GM12891 (cell line): ENCODE results near the gene HLA-A.
"Not testable (repeated sequence)": the region's sequence is repeated elsewhere in the genome, so short reads cannot be mapped to it uniquely, and the experiment has no call there.

Experiments used
- DNase-seq: peaks from one replicate; pipeline ENCODE4 v3.0.0; 2011; ENCODE audit warnings: low spot score; ENCODE audit not compliant: insufficient read length
- FAIRE-seq: peaks from 2 replicates; lab custom pipeline; 2011; peaks lifted over from hg19 to GRCh38; lab: Jason Lieb, UNC
- PAX5 ChIP-seq: IDR thresholded peaks from 2 replicates; pipeline ENCODE4 v1.6.1; 2011; ENCODE audit warnings: low read length, moderate library complexity, mild to moderate bottlenecking; ENCODE audit not compliant: insufficient read depth, severe bottlenecking
- POLR2A ChIP-seq: IDR thresholded peaks from 2 replicates; pipeline ENCODE4 v1.6.1; 2011; ENCODE audit warnings: low read depth, low read length, control low read depth
- POLR2AphosphoS5 ChIP-seq: IDR thresholded peaks from 2 replicates; pipeline ENCODE4 v1.6.1; 2011; ENCODE audit warnings: low read depth, low read length, control low read depth
- POU2F2 ChIP-seq: IDR thresholded peaks from 2 replicates; pipeline ENCODE4 v1.6.1; 2011; ENCODE audit warnings: low read depth, mild to moderate bottlenecking, control low read depth, low read length, moderate library complexity
- SPI1 ChIP-seq: IDR thresholded peaks from 2 replicates; pipeline ENCODE4 v1.6.1; 2011; ENCODE audit warnings: low read depth, low read length, control low read depth
- TAF1 ChIP-seq: IDR thresholded peaks from 2 replicates; pipeline ENCODE4 v1.6.1; 2011; ENCODE audit warnings: low read depth, low read length, control low read depth

Gene HLA-A

GRCh38 chr6:29968130-29968529, 25.8 kb downstream of the HLA-A start:
- TF ChIP-seq TAF1 (no peak), POLR2A (no peak), SPI1 (no peak), POU2F2 (no peak)
- FAIRE-seq = no peak
- no peak for DNase-seq

GRCh38 chr6:29968905-29969304, 26.6 kb downstream of the HLA-A start:
- no peak for TF ChIP-seq POLR2A
- no peak for TF ChIP-seq POLR2AphosphoS5
- TF ChIP-seq SPI1 = no peak
- TF ChIP-seq POU2F2 = no peak
- no peak for TF ChIP-seq TAF1
- no peak for TF ChIP-seq PAX5
- no peak for DNase-seq
- no peak for FAIRE-seq

- DNase-seq (no peak), FAIRE-seq (no peak)
Measured at GRCh38 chr6:29970711-29971110, 28.4 kb downstream of the HLA-A start.

GRCh38 chr6:29974901-29975560, 32.7 kb downstream of the HLA-A start:
- FAIRE-seq (no peak), DNase-seq (no peak)
- no peak for TF ChIP-seq POLR2A
- TF ChIP-seq POU2F2 = no peak
- TF ChIP-seq POLR2AphosphoS5 = no peak
- TF ChIP-seq SPI1 = no peak
- TF ChIP-seq TAF1 = no peak
- TF ChIP-seq PAX5 = no peak

More at GRCh38 chr6:29970711-29971110, 28.4 kb downstream of the HLA-A start:
- no peak for TF ChIP-seq POU2F2
- TF ChIP-seq POLR2A = no peak
- no peak for TF ChIP-seq SPI1
- TF ChIP-seq POLR2AphosphoS5 = no peak
- no peak for TF ChIP-seq PAX5
- no peak for TF ChIP-seq TAF1

DNA sequence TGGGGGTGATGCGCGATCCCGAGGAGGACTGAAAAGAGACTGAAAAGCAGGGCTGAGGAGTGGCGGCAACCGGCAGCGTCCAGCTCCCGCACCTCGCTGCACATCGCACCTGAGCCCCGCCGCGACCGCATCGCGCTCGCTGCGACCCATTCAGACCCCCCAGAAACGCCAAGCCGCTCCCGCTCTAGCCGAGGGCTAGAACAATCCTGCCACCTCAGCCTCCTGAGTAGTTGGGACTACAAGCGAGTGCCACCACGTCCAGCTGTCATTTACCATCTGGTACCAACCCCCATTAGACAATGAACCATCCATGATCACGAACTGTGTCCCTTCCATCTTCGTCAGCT, 33.2 kb downstream of the HLA-A start:
- no peak for FAIRE-seq
- DNase-seq = no peak
- no peak for TF ChIP-seq POLR2A
- no peak for TF ChIP-seq SPI1
- no peak for TF ChIP-seq TAF1
- no peak for TF ChIP-seq PAX5
- no peak for TF ChIP-seq POLR2AphosphoS5
- no peak for TF ChIP-seq POU2F2

GRCh38 chr6:29976253-29976587, 33.9 kb downstream of the HLA-A start:
- DNase-seq (no peak), FAIRE-seq (no peak)
- TF ChIP-seq SPI1 (no peak), TAF1 (no peak), PAX5 (no peak), POLR2A (no peak), POU2F2 (no peak), POLR2AphosphoS5 (no peak)

DNA sequence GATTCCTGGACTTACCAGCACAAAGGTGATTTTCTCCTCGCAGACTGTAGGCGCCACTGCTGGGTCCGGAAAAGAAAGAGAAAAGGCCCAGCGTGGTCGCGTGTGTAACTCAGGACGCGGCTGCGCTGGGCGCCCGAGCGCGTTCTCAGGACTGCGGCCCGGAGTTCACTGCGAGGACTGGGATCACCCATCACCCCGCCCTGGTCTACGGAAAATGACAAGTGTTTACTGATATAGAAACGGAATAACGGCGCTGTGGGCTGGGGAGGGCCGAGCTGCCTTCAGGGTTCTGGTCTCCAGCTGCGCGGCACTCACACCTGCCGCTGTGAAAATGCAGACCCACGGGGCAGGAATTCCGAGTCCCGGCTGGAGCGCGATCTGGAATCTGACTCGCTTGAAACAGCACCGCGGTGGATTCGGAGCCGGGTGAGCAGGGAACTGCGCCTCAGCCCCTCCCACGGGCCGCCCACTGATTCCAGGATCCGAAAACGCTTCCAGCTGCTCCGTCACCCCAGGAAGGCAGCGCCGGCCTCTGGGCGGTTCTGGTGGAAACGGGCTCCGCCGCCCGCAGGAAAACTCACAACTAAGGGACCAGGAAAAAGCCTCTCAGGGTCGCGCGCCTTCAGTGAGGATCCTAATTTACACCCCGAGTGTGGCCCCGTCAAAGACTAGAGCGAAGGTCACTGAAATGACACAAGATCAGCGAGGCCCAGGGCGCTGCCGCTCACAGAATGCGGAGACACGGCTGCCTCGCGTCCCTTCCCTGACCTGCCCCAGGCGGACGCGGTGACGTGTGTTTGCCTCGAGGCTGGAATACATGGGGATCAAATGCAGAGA, 34.5 kb downstream of the HLA-A start:
- peak; percentile 49 for DNase-seq
- FAIRE-seq = peak; percentile 93
- TF ChIP-seq TAF1 (no peak), POU2F2 (no peak), SPI1 (no peak), POLR2AphosphoS5 (no peak), PAX5 (no peak)

GRCh38 chr6:29977425-29977727, 35.0 kb downstream of the HLA-A start:
- FAIRE-seq = no peak

GRCh38 chr6:29980013-29980412, 37.7 kb downstream of the HLA-A start:
- not testable (repeated sequence) for FAIRE-seq, DNase-seq

More at GRCh38 chr6:29977425-29977727, 35.0 kb downstream of the HLA-A start:
- TF ChIP-seq SPI1 (no peak), POLR2AphosphoS5 (no peak), TAF1 (no peak), PAX5 (no peak), POLR2A (no peak), POU2F2 (no peak)
- DNase-seq = no peak

GRCh38 chr6:29980511-29980910, 38.2 kb downstream of the HLA-A start:
- no peak for TF ChIP-seq PAX5
- TF ChIP-seq TAF1 = no peak
- no peak for TF ChIP-seq SPI1
- TF ChIP-seq POU2F2 = no peak
- no peak for TF ChIP-seq POLR2A
- TF ChIP-seq POLR2AphosphoS5 = no peak
- no peak for FAIRE-seq
- DNase-seq = no peak
